HG03439 (cell line): ENCODE results near the gene AOPEP.
"Not testable (repeated sequence)": the region's sequence is repeated elsewhere in the genome, so short reads cannot be mapped to it uniquely, and the experiment has no call there.

Source experiments
- ATAC-seq: cut with Tn5 transposase; IDR thresholded peaks from one replicate; pipeline ENCODE4 v1.9.1; 2021; ENCODE audit warnings: mild to moderate bottlenecking, moderate library complexity; ENCODE audit not compliant: unreplicated experiment

The AOPEP gene

GRCh38 chr9:95008151-95008771 lies 281.8 kb downstream of the AOPEP start:
- no peak for ATAC-seq

GRCh38 chr9:95009459-95009858 lies 283.0 kb downstream of the AOPEP start:
- ATAC-seq, result no peak

DNA sequence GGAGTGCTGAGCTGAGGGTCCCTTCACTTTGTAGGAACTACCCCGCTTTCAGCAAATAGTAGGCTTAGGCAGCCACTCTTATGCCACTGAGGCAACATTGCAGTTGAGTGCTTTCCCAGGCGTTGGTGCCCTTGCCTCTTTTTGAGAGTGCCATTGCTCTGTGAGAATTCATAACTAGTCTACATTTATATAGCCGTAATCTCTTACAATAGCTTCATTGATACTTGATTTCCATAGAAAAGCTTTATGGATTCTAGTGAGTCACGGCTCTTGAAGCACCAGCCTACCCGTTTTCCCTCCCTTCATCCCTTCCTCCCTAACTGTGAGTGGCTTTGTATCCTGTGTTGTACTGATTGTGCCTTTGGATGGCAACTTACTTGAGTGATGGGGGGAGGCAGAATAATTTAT lies 283.9 kb downstream of the AOPEP start:
- ATAC-seq, result no peak

GRCh38 chr9:95012035-95012708 lies 285.7 kb downstream of the AOPEP start:
- no peak for ATAC-seq

DNA sequence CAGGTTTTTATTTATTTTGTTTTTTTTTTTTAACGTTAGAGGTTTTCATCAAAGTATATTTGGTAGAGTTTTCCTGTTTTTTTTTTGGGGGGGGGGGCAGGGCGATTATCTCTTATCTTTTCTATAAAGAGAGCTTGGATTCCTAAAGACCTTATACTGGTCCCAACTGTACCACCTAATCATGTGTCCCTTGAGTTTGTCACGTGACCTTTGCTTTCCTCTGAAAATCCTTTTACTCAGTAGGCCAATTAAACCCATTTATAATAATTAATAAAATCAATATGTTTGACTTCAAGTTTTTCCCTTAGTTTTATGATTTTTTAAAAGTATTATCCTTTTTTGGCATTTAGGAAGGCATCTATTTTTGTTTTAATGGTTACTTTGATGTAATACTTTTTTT lies 286.4 kb downstream of the AOPEP start:
- ATAC-seq, result no peak

DNA sequence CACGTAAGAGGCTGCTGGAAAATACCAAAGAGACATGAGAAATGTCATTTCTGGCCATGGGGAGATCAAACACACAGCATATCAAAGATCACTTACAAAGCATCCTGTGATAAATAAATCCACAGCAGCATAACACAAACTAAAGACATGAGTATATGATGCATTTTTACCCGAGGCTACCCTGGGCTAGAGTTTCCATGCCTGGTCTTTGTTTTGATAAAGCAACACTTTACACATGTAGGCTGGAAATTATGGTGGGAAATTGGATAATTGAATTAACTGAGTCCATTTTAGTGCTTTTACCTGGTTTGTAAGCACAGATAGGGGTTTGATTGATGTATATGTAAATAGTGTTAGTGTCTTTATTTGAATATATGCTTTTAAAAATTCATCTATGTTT lies 288.4 kb downstream of the AOPEP start:
- no peak for ATAC-seq

DNA sequence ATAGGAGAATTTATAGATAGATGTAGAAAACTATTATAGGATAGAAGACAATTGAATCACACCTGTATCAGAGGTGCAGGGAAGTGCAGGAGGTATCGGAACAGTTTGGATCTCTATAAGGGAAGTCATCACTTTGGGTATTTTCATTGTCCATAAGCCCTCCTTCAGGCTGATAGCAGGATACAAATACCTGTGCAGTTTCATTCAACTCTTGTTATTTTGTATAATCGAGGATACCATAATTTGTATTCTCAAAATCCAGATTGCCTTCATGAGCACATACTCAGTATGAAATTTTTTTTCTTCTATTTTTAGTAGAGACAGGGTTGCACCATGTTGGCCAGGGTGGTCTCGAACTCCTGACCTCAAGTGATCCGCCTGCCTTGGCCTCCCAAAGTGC lies 289.1 kb downstream of the AOPEP start:
- ATAC-seq, result no peak

DNA sequence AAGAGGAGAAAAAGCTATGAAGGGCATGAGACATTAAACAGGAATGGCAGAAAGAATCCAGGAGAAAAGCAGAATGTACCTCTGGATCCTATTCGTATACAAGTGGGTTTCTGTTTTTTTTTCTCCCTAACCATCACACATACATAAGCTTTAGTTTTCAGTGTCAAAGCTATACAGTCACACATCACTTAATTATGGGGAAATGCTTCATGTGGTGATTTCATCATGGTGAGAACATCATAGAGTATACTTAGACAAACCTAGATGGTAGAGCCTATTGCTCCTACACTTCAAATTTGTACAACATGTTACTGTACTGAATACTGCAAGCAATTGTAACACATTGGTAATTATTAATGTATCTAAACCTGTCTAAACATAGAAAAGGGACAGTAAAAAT lies 290.6 kb downstream of the AOPEP start:
- ATAC-seq, result no peak

DNA sequence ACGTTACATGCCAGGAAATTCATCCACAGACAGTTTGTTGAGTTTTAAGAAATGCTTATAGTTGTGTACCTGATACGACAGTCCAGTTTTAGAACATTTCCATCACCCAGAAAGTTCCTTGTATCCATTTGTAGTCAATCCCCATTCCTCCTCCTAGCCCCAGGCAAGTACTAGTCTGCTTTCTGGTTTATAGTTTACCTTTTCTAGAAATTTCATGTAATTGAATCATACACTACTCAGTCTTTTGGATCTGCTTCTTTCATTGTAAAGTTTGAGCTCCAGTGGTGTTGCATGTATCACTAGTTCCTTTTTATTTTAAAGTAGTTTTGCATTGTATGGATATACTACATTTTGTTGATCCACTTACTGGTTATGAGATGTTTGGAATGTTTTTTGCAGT lies 291.2 kb downstream of the AOPEP start:
- ATAC-seq, result no peak

GRCh38 chr9:95018099-95018936 lies 291.8 kb downstream of the AOPEP start:
- no peak for ATAC-seq

DNA sequence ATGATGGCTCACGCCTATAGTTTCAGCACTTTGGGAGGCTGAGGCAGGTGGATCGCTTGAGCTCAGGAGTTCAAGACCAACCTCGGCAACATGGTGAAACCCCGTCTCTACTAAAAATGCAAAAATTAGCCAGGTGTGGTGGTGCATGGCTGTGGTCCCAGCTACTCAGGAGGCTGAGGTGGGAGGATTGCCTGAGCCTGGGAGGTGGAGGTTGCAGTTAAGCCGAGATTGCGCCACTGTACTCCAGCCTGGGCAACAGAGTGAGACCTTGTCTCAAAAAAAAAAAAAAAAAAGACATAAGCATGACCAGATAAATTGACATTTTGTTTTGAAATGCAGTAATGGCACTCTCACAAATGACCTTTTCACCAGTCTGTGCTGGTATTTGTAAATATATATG lies 294.1 kb downstream of the AOPEP start:
- not testable (repeated sequence) for ATAC-seq

DNA sequence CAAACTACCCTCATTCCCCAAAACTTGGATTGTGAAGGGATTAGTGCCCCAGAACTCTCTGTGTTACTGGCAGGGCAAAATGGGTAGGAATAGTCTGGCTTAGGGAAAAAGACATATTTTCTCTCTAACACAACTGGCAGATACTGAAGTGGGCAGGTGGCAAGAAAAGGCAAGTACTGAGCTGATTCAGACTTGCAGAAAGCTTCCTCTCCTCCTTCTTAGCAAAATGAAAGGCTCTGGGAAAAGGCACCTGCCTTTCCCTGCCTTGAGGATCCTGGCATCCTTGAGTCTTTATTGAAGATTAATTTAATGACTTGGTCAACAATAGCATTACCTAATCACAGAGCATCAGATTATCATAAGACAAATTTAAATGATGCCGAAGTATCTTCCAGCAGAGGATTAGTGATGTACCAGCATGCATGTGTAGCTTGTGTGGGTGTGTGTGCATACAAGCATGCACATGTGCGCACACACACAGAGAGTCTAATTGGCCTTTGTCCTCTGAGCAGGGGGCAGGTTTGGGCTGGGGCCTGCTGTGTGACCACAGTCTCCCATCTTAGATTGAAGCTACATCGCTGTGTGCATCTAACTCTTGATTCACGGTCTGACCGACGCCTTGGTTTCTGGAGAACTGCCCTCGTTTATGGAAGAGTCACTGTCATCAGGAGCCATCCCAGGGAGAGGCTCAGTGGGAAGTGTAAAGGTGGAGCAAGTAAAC lies 294.8 kb downstream of the AOPEP start:
- ATAC-seq, result no peak

- no peak for ATAC-seq
Measured at GRCh38 chr9:95022657-95023056, 296.2 kb downstream of the AOPEP start.

GRCh38 chr9:95023217-95024003 lies 296.9 kb downstream of the AOPEP start:
- no peak for ATAC-seq

DNA sequence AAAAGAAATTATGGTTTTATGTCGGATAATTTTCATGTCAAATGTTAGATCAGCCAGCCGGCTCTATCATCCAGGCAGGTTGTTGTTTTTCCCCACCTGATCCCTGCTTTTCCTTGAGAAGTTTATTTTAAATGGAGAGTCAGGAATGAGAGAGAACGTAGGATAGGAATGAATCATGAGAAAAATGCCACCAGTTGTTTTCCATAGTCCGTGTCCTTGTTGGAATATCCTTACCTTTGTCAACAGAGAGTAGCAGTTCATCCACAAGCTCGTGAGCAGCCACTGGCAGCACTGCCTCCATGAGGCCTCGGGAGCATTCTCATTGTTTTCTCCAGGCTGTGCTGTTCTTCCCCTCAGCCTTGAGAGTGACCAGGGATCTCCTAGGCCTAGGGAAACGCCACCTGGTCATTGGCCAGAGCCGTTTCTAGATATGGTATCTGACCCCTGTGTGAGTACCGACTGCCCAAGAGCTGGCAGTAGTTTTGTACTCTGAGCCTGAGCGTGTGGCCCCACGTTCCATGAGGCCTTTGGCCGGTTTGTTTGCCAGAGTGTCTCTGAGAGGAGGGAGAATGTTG lies 297.7 kb downstream of the AOPEP start:
- no peak for ATAC-seq

GRCh38 chr9:95025213-95026147 lies 299.0 kb downstream of the AOPEP start:
- ATAC-seq, result no peak

GRCh38 chr9:95026148-95026524 lies 299.6 kb downstream of the AOPEP start:
- no peak for ATAC-seq

- ATAC-seq, result no peak
Measured at GRCh38 chr9:95027914-95028852, 301.7 kb downstream of the AOPEP start.
